HEK293 (cell line): ENCODE results near the gene ASTN2.

ENCODE experiments used
- CTCF ChIA-PET: fragments of 350-600 bp; formaldehyde crosslinking; extraction: SDS; loops from one replicate; lab custom pipeline; 2021; ENCODE audit warnings: antibody characterized with exemption; lab: Yijun Ruan, JAX
- POLR2A ChIA-PET: fragments of 300-600 bp; formaldehyde crosslinking; extraction: SDS; loops from one replicate; lab custom pipeline; 2020; ENCODE audit warnings: antibody characterized with exemption, inconsistent platforms; lab: Yijun Ruan, JAX
- H3K27ac ChIP-seq: fragments of 200-500 bp; sonication (Bioruptor generic); 2 replicates; pipeline ENCODE4 v1.5.1; 2014; ENCODE audit warnings: low read depth, low read length, control low read depth, inconsistent platforms; ENCODE audit errors: extremely low read depth
- H3K36me3 ChIP-seq, 2 experiments: fragments of 200-500 bp in 1 of 2; sonication (Bioruptor generic) in 1 of 2; 1 replicate in 1 of 2; 2 replicates in 1 of 2; pipeline ENCODE4 v1.5.1; 2014 to 2017; ENCODE audit warnings: inconsistent platforms in 2 of 2, low read length in 2 of 2; ENCODE audit not compliant: control insufficient read depth in 2 of 2, insufficient read depth in 1 of 2
- H3K4me1 ChIP-seq: fragments of 200-500 bp; sonication (Bioruptor generic); 2 replicates; pipeline ENCODE4 v1.5.1; 2014; ENCODE audit warnings: mild to moderate bottlenecking, low read length, inconsistent platforms; ENCODE audit not compliant: control insufficient read depth, insufficient read depth
- H3K4me3 ChIP-seq: 2 replicates; pipeline ENCODE4 v1.5.1; 2011; ENCODE audit warnings: low read depth, mild to moderate bottlenecking, control low read depth, low read length, moderate library complexity
- H3K9me3 ChIP-seq: fragments of 200-500 bp; sonication (Bioruptor generic); 2 replicates; pipeline ENCODE4 v1.5.1; 2014; ENCODE audit warnings: low read depth, low read length, inconsistent platforms; ENCODE audit not compliant: control insufficient read depth, insufficient read depth
- CTCF ChIP-seq: fragments of 450-650 bp; formaldehyde crosslinking; IDR thresholded peaks from 2 replicates; pipeline ENCODE4 v1.5.1; 2016; ENCODE audit warnings: missing biosample characterization, missing genetic modification characterization
- GFI1B ChIP-seq: fragments of 450-650 bp; formaldehyde crosslinking; IDR thresholded peaks from 2 replicates; pipeline ENCODE4 v1.5.1; 2016; ENCODE audit warnings: missing biosample characterization, missing genetic modification characterization
- GLIS2 ChIP-seq: fragments of 450-650 bp; formaldehyde crosslinking; IDR thresholded peaks from 2 replicates; pipeline ENCODE4 v1.5.1; 2016; ENCODE audit warnings: missing biosample characterization, missing genetic modification characterization
- HOXA7 ChIP-seq: sonication (generic); formaldehyde crosslinking; IDR thresholded peaks from 2 replicates; pipeline ENCODE4 v1.8.1; 2022; ENCODE audit warnings: missing genetic modification reagents, borderline replicate concordance
- REPIN1 ChIP-seq: fragments of 450-650 bp; formaldehyde crosslinking; IDR thresholded peaks from 2 replicates; pipeline ENCODE4 v1.5.1; 2017; ENCODE audit warnings: missing biosample characterization, missing genetic modification characterization, low read depth
- SCRT2 ChIP-seq: fragments of 450-650 bp; formaldehyde crosslinking; IDR thresholded peaks from 2 replicates; pipeline ENCODE4 v1.5.1; 2016; ENCODE audit warnings: missing biosample characterization, missing genetic modification characterization
- SP2 ChIP-seq: fragments of 450-650 bp; formaldehyde crosslinking; IDR thresholded peaks from 2 replicates; pipeline ENCODE4 v1.5.1; 2016; ENCODE audit warnings: missing biosample characterization, missing genetic modification characterization
- SP3 ChIP-seq: fragments of 450-650 bp; formaldehyde crosslinking; IDR thresholded peaks from 2 replicates; pipeline ENCODE4 v1.5.1; 2016; ENCODE audit warnings: missing biosample characterization, missing genetic modification characterization
- TSHZ1 ChIP-seq: fragments of 450-650 bp; formaldehyde crosslinking; IDR thresholded peaks from 2 replicates; pipeline ENCODE4 v1.5.1; 2016; ENCODE audit warnings: missing biosample characterization, missing genetic modification characterization, borderline replicate concordance
- ZBTB1 ChIP-seq: fragments of 450-650 bp; formaldehyde crosslinking; IDR thresholded peaks from 2 replicates; pipeline ENCODE4 v1.5.1; 2016; ENCODE audit warnings: missing biosample characterization, missing genetic modification characterization
- ZBTB44 ChIP-seq: fragments of 450-650 bp; IDR thresholded peaks from 2 replicates; pipeline ENCODE4 v1.5.1; 2018; ENCODE audit warnings: missing biosample characterization, mild to moderate bottlenecking, missing genetic modification characterization
- ZBTB48 ChIP-seq: fragments of 450-650 bp; formaldehyde crosslinking; IDR thresholded peaks from 2 replicates; pipeline ENCODE4 v1.5.1; 2016; ENCODE audit warnings: missing biosample characterization, missing genetic modification characterization
- ZBTB7A ChIP-seq: fragments of 450-650 bp; formaldehyde crosslinking; IDR thresholded peaks from 2 replicates; pipeline ENCODE4 v1.5.1; 2016; ENCODE audit warnings: low read depth, missing biosample characterization, missing genetic modification characterization
- ZNF121 ChIP-seq: fragments of 450-650 bp; formaldehyde crosslinking; IDR thresholded peaks from 2 replicates; pipeline ENCODE4 v1.5.1; 2016; ENCODE audit warnings: missing biosample characterization, missing genetic modification characterization
- ZNF211 ChIP-seq: fragments of 450-650 bp; formaldehyde crosslinking; IDR thresholded peaks from 2 replicates; pipeline ENCODE4 v1.5.1; 2016; ENCODE audit warnings: low read depth, missing biosample characterization, missing genetic modification characterization
- ZNF223 ChIP-seq: fragments of 450-650 bp; formaldehyde crosslinking; IDR thresholded peaks from 2 replicates; pipeline ENCODE4 v1.5.1; 2016; ENCODE audit warnings: missing biosample characterization, missing genetic modification characterization
- ZNF274 ChIP-seq, 2 experiments: fragments of 200-500 bp in 1 of 2; fragments of 450-650 bp in 1 of 2; sonication (Bioruptor generic) in 1 of 2; formaldehyde crosslinking in 1 of 2; IDR thresholded peaks; 2 replicates each; pipeline versions ENCODE4 v1.5.1 to v1.6.1; 2014 to 2016; ENCODE audit warnings: borderline replicate concordance in 1 of 2, inconsistent platforms in 1 of 2, low read length in 1 of 2, missing biosample characterization in 1 of 2, missing genetic modification characterization in 1 of 2
- ZNF37A ChIP-seq: fragments of 450-650 bp; IDR thresholded peaks from 2 replicates; pipeline ENCODE4 v1.5.1; 2018; ENCODE audit warnings: missing biosample characterization, missing genetic modification characterization
- ZNF394 ChIP-seq: fragments of 450-650 bp; formaldehyde crosslinking; IDR thresholded peaks from 2 replicates; pipeline ENCODE4 v1.5.1; 2016; ENCODE audit warnings: missing biosample characterization, missing genetic modification characterization, mild to moderate bottlenecking, moderate library complexity, borderline replicate concordance
- ZNF416 ChIP-seq: fragments of 450-650 bp; formaldehyde crosslinking; IDR thresholded peaks from 2 replicates; pipeline ENCODE4 v1.5.1; 2016; ENCODE audit warnings: missing biosample characterization, missing genetic modification characterization
- ZNF423 ChIP-seq: fragments of 450-650 bp; formaldehyde crosslinking; IDR thresholded peaks from 2 replicates; pipeline ENCODE4 v1.5.1; 2016; ENCODE audit warnings: missing biosample characterization, missing genetic modification characterization
- ZNF488 ChIP-seq: fragments of 450-650 bp; formaldehyde crosslinking; IDR thresholded peaks from 2 replicates; pipeline ENCODE4 v1.5.1; 2016; ENCODE audit warnings: missing biosample characterization, missing genetic modification characterization
- ZNF544 ChIP-seq: fragments of 450-650 bp; formaldehyde crosslinking; IDR thresholded peaks from 2 replicates; pipeline ENCODE4 v1.5.0; 2017; ENCODE audit warnings: missing biosample characterization, missing genetic modification characterization
- ZNF555 ChIP-seq: fragments of 450-650 bp; formaldehyde crosslinking; conservative IDR thresholded peaks from 2 replicates; pipeline ENCODE4 v1.5.1; 2017; ENCODE audit warnings: missing biosample characterization, mild to moderate bottlenecking, missing genetic modification characterization, inconsistent platforms

ASTN2 gene

GRCh38 chr9:116726602-116727001, 688.3 kb downstream of the ASTN2 start:
- Histone ChIP-seq H3K9me3 (no peaks in the 10 kb centered on the region), H3K27ac (no peak overlapping the region), H3K4me3 (no peak overlapping the region), H3K4me1 (no peaks in the 10 kb centered on the region), H3K36me3 (no peaks in the 10 kb centered on the region)
- TF ChIP-seq ZNF274 (IDR thresholded peaks at IDR 0.05; ENCODE audit: low read length) (no peak), ZNF274 (tag by site-specific recombination; IDR thresholded peaks at IDR 0.05; ENCODE audit: borderline replicate concordance) (no peak), SP3 (tag by site-specific recombination) (no peak), ZBTB48 (tag by site-specific recombination) (no peak), ZNF211 (tag by site-specific recombination) (no peak), REPIN1 (tag by site-specific recombination) (no peak), HOXA7 (CRISPR knock-in tag) (no peak), ZNF394 (tag by site-specific recombination) (no peak), SP2 (no peak), ZNF416 (tag by site-specific recombination) (no peak), ZNF423 (tag by site-specific recombination) (no peak), ZNF544 (tag by site-specific recombination) (no peak), ZNF555 (tag by site-specific recombination) (no peak), GFI1B (tag by site-specific recombination) (no peak), ZNF121 (no peak), ZNF488 (tag by site-specific recombination) (no peak), CTCF (tag by site-specific recombination) (no peak), ZBTB44 (no peak), SCRT2 (tag by site-specific recombination) (no peak), ZBTB1 (tag by site-specific recombination) (no peak)
- ChIA-PET CTCF (interaction anchor here (1.5 to 6.8 kb wide), 2 partner anchors 10 to 13 kb away, joined by 6 to 49 read pairs; no protein-coding TSS in a partner anchor), POLR2A (interaction anchor here (0.6 kb wide), 1 partner anchor 30 kb away, joined by 3 read pairs; no protein-coding TSS in a partner anchor)

GRCh38 chr9:116724123-116724522, 690.7 kb downstream of the ASTN2 start:
- Histone ChIP-seq H3K4me3 (no peak overlapping the region), H3K9me3 (no peaks in the 10 kb centered on the region), H3K4me1 (no peaks in the 10 kb centered on the region), H3K36me3 (no peaks in the 10 kb centered on the region), H3K27ac (no peak overlapping the region)
- CTCF ChIA-PET, result interaction anchor here (1.4 to 6.8 kb wide), 2 partner anchors 13 to 16 kb away, joined by 3 to 49 read pairs; no protein-coding TSS in a partner anchor
- POLR2A ChIA-PET, result no interaction called here
- TF ChIP-seq ZNF37A, result no peak
- no peak for TF ChIP-seq ZNF223 (tag by site-specific recombination)
- TF ChIP-seq TSHZ1, result no peak
- no peak for TF ChIP-seq ZBTB7A (tag by site-specific recombination)
- no peak for TF ChIP-seq GLIS2 (tag by site-specific recombination)
